ENCODE data around the gene ETV6.
"Not testable (repeated sequence)": the region's sequence is repeated elsewhere in the genome, so short reads cannot be mapped to it uniquely, and the experiment has no call there.

The ETV6 gene

DNA sequence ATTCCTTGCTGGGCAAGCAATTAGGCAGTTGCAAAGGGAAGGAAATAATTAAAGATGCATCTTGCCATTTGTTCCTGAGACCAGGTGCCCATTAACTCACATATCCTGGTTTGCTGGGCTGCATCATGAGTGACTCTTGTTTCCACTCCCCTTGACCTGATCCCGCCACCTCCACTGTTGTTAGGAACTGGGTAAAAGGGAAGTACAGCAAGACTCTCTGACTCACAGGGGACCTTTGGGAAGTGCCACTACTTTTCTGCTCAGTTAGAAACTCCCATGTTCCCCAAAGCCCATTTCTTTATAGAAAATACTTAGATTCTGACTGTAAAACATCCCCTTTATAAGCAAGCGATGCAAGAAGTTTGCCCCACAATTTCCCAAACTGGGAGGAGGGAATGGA lies 235.2 kb downstream of the ETV6 start:
- no peak for DNase-seq (ENCODE audit: low read depth)

GRCh38 chr12:11885261-11886038 lies 236.0 kb downstream of the ETV6 start:
- DNase-seq (ENCODE audit: low read depth) = no peak

DNA sequence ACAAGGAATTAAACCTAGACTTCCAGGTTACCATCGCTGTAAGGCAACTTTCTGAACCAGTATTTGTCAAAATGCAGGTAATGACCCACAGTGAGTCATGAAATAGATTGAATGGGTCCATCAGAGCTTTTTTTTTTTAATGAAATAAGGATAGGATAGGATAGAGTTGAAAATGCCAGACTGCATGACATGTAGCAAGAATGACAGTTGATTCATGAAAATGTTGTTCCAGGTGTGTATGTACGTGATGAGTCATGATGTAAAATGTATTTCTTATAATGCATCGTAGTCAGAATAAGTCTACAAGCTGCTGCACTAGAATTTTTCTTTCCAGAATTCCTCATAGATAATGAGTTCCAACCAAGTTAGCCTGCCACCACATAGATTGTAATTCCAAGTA lies 236.9 kb downstream of the ETV6 start:
- no peak for DNase-seq (ENCODE audit: low read depth)

- no peak for DNase-seq (ENCODE audit: low read depth)
Observed at GRCh38 chr12:11888029-11888428, 238.6 kb downstream of the ETV6 start.

- no peak for DNase-seq (ENCODE audit: low read depth)
Observed at GRCh38 chr12:11891346-11891745, 241.9 kb downstream of the ETV6 start.

DNA sequence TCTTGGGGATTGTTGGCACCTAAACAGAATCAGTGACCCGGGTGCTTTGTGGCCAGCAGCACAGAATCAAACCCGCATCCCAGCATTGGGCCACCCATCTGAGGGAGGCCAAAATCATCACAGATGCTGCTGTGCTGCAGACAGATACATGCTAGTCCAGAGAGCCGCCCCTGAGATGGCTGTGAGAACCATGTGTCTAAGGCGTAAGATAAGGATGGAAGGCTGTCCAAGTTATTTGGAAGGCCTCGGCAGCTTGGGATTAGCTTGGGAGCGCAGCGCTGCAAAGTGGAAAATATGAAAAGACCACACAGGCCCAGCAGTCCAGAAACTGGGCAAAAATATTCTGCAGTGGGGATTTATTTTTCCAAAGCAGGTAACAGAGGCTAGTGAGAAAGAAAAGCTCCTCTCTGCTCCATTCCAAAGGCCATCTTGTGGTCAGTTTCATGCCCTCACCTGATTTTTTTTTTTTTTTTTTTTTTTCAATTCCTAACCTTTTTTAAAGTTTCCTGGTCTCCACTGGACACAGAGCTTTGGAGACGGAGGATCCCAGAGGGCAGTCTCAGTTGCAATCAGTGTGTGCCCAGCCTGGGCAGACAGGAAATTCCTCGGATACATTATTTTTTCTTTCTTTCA lies 242.4 kb downstream of the ETV6 start:
- DNase-seq (ENCODE audit: low read depth) = no peak

GRCh38 chr12:11893998-11894397 lies 244.5 kb downstream of the ETV6 start:
- DNase-seq (ENCODE audit: low read depth) = no peak

DNA sequence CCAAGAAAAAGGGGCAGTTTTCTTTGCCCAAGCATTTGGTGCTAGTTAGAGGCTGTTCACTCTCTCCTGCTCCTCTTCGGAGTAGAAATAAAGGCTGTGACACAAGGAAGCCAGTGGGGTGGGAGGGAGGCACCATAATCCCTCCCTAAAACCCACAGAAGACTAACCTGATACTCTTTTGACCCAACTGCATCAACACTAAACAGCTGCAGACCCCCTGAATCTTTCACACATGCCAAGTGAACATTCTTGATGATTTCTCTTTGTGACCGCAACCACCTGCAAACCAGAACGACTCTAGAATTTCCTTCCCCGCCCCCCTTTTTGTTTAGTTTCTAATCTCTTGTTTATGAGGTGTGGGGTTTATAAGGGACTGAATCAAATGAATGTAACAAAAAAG lies 245.4 kb downstream of the ETV6 start:
- no peak for DNase-seq (ENCODE audit: low read depth)

GRCh38 chr12:11895421-11896078 lies 246.1 kb downstream of the ETV6 start:
- no peak for DNase-seq (ENCODE audit: low read depth)

DNA sequence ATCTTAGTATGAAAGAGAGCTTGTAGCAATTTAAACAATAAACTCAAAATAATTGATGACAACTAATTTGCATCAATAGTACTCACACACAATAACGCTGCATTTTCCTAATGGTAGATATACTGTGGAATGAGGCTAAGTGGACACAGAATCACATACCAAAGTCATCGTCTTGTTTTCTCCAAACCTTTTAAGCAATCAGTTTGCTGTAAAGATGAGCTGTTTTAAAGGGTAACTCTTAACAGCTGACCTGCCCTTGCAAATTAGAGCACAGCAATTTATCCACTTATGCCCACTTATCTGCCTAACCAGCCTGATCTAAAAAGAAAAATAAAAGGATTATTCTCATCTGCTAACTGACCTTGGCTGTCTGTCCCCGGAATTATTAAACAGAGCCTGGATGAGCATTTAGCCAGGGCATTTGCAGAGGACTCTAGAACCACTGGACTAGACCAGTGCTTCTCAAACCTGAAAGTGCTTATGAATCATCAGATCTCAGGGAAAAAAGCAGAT lies 247.0 kb downstream of the ETV6 start:
- no peak for DNase-seq (ENCODE audit: low read depth)

- DNase-seq (ENCODE audit: low read depth) = no peak
Observed at GRCh38 chr12:11897923-11898322, 248.4 kb downstream of the ETV6 start.

- no peak for DNase-seq (ENCODE audit: low read depth)
Observed at GRCh38 chr12:11901701-11902524, 252.4 kb downstream of the ETV6 start.

DNA sequence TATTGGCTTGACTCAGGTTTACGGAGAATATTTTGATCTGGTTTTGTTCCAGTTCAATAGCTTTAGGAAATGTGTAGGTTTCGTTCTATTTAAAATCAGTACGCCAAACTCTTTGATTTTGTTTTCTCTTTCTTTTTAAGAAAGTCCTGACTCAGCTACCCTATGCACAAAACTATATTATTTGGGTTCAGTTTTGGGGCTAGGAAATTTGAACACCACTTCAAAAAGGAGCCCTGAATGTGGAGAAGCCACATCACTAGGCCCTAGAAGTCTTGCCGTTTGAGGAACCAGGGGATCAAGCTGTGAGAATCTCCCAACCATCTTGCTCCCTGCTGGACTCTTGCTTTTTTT lies 253.0 kb downstream of the ETV6 start:
- DNase-seq (ENCODE audit: low read depth) = no peak

DNA sequence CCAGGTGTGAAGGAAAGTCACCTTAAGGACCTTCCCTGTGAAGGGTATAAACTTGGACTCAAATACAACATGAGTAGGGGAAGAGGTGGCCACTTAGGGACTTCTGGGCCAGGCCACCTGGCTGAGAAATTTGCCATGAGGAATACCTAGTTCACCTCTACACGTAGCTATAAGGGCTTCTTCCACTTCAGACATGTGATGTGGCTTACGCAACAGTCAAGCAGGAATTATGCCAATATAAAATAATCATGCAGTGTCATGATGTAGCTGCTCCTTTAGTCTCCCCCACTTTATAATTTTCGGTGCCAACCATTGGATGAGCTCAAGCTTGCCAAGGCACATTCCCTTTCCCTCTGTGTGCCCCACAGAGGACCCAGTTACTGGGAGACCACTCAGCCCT lies 254.7 kb downstream of the ETV6 start:
- DNase-seq (ENCODE audit: low read depth) = no peak

GRCh38 chr12:11905534-11905933 lies 256.1 kb downstream of the ETV6 start:
- no peak for DNase-seq (ENCODE audit: low read depth)

GRCh38 chr12:11906286-11906935 lies 256.9 kb downstream of the ETV6 start:
- no peak for DNase-seq (ENCODE audit: low read depth)

DNA sequence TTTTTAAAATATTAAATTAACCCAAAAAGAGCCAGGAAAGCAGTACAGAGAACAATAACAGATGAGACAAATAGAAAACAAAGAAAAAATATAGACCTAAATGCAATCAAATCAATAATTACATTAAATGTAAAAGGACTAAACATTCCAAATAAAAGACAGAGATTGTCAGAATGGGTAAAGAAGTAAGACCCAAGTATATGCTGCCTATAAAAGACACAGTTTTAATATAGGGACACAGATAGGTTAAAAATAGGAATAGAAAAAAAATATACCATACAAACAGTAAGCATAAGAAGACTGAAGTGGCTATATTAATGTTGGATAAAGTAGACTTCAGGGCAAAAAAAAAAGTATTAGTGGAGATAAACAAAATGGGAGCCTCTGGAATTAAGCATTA lies 258.2 kb downstream of the ETV6 start:
- no peak for DNase-seq (ENCODE audit: low read depth)

DNA sequence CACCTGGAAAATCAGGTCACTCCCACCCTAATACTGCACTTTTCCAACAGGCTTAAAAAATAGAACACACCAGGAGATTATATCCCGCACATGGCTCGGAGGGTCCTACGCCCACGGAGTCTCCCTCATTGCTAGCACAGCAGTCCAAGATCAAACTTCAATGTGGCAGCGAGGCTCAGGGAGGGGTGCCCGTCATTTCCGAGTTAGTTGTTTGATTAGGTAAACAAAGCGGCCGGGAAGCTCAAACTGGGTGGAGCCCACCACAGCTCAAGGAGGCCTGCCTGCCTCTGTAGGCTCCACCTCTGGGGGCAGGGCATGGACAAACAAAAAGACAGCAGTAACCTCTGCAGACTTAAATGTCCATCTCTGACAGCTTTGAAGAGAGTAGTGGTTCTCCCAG lies 259.9 kb downstream of the ETV6 start:
- DNase-seq (ENCODE audit: low read depth) = not testable (repeated sequence)

DNA sequence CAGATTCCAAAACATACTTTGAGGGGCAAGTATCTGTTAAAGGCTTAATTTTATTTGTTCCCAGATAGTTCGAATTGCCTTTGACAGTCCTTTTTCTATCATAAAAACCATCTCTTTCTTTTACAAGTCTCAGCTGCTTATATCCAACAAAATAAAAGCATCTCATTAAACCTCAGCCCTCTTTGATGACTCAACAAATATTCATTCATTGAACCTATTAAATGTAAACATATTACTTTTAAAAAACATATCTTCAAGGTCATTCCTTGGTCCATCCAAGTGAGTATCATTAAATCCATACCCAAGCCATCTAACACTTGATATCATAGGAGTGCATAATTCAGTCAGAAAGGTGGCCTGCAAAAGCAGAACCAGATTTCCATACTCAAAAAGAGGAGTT lies 266.6 kb downstream of the ETV6 start:
- no peak for DNase-seq (ENCODE audit: low read depth)

GRCh38 chr12:11916771-11917170 lies 267.3 kb downstream of the ETV6 start:
- no peak for DNase-seq (ENCODE audit: low read depth)

- DNase-seq (ENCODE audit: low read depth) = no peak
Observed at GRCh38 chr12:11917501-11917900, 268.0 kb downstream of the ETV6 start.

- DNase-seq (ENCODE audit: low read depth) = no peak
Observed at GRCh38 chr12:11920231-11920630, 270.8 kb downstream of the ETV6 start.

All from activated T-helper 1 cell treated with Interleukin-2 at 50 U/mL for 16 hours (primary cell).